A549 treated with CpdA at 1 μM for 4 hours (cell line): Measurements from ENCODE around the gene SULT1B1. TPM values are rescaled to one million over a fixed set of nuclear protein-coding genes. Genes with fewer than 3 reads are reported as not detected.

Source experiments
- total RNA-seq: library from RNA; stranded (reverse); fragments of 200-300 nt; extraction: Qiagen RNA extraction; gene quantifications from 5 replicates; pipeline ENCODE4 v1.2.3, GENCODE V29; 2022; ENCODE audit warnings: low read depth

The SULT1B1 gene
- 0.01 TPM in 1 of 5 replicates, not detected in the others for total RNA-seq

GRCh38 chr4:69760455-69760854 is at the start of gene SULT1B1:
Gene SULT1B1 (minus strand): TSS chr4:69760620. CDS start chr4:69755217, 5,403 bp downstream.

Other genes with a start within 250 kb of the SULT1B1 start
- gene UGT2A2, start 121.0 kb downstream of the SULT1B1 start, total RNA-seq = not detected in 5 replicates
- not detected in 5 replicates for gene UGT2A1, start 107.4 kb downstream of the SULT1B1 start, total RNA-seq
- gene SULT1E1, start 99.5 kb upstream of the SULT1B1 start, total RNA-seq = not detected in 5 replicates
- gene CSN1S1, start 170.4 kb upstream of the SULT1B1 start, total RNA-seq = not detected in 5 replicates
- gene CSN2, start 205.1 kb upstream of the SULT1B1 start, total RNA-seq = not detected in 5 replicates
- not detected in 5 replicates for gene STATH, start 235.3 kb upstream of the SULT1B1 start, total RNA-seq